ENCODE results near the gene MRPL27.

The MRPL27 gene

GRCh38 chr17:50382931-50383330 lies 9.9 kb upstream of the MRPL27 start:
- DNase-seq = no peak

- no peak for DNase-seq
Measured at GRCh38 chr17:50381920-50382319, 8.9 kb upstream of the MRPL27 start.

GRCh38 chr17:50381260-50381815 lies 8.4 kb upstream of the MRPL27 start:
- no peak for DNase-seq

- no peak for DNase-seq
Measured at GRCh38 chr17:50380369-50381259, 7.6 kb upstream of the MRPL27 start.

- no peak for DNase-seq
Measured at GRCh38 chr17:50379351-50380132, 6.6 kb upstream of the MRPL27 start.

DNA sequence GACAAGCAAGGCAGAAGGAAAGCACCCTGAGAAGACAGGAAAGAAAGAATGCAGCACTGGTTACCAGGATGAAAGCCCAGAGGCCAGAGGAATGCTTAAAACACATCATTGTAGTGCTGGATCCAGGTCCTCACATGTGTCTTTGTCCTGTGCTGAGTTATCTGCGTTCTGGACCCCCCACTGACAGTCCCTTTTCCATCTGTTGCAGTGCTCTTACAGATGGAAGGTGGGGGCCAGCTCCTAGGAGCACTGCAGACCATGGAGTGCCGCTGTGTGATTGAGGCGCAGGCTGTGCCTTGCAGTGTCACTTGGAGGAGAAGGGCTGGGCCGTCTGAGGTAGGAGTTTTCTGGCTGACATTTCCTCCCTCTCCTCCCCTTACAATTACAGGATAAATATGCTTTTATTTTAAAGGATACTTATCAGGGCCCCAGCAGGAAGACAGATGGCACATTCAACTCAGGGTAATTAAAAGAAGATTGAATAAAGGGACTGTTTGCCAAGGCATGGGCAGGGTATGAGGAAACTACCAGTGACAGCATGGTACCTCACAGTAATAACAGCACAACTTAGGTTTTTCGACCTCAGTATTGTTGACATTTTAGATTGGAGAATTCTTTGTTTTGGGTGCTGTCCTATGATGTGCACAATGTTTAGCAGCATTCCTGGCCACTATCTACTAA lies 3.0 kb upstream of the MRPL27 start:
- DNase-seq = no peak

- no peak for DNase-seq
Measured at GRCh38 chr17:50373705-50374104, 721 bp upstream of the MRPL27 start.

DNA sequence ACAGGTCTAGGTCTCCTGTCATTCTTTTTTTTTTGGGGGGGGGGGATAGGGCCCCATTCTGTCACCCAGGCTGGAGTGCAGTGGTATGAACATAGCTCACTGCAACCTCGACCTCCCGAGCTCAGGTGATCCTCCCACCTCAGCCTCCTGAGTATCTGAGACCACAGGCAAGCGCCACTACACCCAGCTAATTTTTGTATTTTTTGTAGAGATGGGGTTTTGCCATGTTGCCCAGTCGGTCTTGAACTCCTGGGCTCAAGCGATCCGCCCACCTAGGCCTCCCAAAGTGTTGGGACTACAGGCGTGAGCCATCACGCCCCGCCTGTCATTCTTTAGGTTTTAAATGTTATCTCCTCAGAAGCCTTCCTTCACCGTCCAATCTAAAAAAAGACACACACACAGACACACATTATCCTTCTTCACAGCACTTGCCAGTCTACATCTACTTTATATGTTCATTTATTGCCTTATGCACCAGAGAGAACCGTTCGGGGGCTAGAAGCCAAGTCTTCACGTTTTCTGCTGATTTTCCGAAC lies 694 bp downstream of the MRPL27 start:
- DNase-seq = no peak

DNA sequence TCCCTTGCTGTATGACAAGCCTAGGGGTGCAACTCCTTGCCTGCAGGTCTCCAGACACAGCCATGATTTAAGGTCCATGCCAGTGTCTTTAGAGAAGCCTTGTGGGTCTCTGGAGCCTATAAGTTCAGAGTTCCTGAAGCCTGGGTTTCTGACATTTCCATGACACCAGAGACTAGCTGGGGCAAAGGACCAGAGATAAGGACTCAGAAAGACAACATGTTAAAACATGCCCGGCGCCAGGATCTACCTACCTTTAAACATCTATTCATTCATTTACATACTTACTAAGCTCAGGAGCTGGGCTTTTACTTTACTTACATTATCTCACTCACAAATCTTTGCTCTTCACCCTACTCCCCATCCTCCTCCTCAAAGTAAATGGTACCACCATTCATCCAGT lies 1.5 kb downstream of the MRPL27 start:
- no peak for DNase-seq

GRCh38 chr17:50370052-50370451 lies 2.9 kb downstream of the MRPL27 start:
- no peak for DNase-seq

DNA sequence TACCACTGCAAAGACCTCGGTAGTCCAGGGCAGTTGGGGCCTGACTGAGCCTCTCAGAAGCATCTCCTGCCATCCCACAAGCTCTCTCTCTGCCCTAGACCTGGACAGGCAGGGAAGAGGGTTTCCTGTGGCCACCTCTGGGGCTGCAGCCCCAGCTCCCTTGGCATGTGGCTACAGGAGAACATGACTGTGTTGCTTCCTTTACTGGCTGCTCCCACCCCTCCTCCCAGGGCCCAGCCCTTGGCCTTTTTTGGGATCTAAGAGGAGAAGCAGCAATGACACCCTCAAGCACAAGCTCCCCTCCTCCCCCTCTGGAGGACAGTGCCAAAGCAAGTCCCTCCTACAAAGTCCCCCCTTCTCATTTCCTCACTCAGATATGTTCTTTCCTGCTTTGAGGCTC lies 5.6 kb downstream of the MRPL27 start:
- no peak for DNase-seq

GRCh38 chr17:50365649-50366393 lies 7.2 kb downstream of the MRPL27 start:
- DNase-seq = no peak

DNA sequence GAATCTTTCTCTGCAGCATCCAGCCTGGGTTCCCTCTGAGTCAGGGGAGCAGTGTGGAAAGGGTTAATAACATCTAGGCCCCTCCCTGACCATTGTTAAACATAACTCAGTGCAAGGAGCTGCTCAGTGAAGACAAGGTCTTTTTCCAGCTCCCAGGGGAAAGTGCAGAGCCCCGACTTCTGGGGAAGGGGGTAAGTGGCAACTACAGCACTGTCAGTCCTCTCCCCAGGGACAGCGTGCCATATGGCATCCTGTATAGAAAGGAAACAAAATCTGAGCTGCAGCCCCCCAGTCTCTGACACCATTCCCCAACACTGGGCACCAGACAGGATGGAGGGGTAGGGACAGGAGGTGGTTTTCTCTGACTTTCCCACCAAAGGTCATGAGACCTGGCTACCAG lies 7.8 kb downstream of the MRPL27 start:
- no peak for DNase-seq

DNA sequence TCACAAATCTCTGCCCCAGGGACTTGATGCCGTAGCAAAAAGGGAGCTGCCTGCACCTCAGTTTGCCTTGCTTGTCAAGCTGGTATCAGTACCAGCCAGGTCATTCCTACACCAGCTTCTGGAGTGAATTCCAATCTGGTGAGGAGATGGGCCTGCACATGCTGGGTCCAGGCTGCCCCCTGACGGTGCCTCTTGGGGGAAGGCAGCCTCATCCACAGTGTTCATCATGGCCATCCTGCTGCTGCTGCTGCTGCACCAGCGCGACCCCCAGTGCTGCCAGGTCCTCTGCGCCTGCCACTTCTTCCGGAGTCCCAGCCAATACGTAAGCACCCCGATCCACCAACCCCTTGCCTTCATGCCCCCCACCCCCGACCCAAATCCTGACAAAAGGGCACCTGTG lies 8.3 kb downstream of the MRPL27 start:
- DNase-seq = no peak

DNA sequence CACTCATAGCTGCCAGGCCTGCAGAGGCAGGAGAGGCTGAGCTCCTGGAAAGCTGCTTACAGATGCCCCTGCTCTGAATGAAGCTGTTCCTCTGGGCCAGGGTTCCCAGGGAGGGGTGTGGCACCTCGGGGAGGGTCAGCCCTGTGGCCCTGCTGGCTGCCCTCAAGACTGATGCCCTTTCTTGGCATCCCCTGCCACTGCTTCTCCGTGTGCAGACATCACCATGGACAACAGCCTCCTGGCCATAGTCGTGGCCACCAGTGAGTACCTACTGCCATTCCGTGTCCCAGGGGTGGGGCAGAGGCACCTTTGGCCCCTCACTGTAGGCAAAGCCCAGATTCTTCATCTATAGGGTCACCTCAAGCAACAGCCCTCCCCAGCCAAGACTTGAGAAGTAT lies 8.9 kb downstream of the MRPL27 start:
- DNase-seq = no peak

- DNase-seq = no peak
Measured at GRCh38 chr17:50363217-50364060, 9.5 kb downstream of the MRPL27 start.

- peak; percentile 51 for DNase-seq
Measured at GRCh38 chr17:50362661-50363060, 10.3 kb downstream of the MRPL27 start.

DNA sequence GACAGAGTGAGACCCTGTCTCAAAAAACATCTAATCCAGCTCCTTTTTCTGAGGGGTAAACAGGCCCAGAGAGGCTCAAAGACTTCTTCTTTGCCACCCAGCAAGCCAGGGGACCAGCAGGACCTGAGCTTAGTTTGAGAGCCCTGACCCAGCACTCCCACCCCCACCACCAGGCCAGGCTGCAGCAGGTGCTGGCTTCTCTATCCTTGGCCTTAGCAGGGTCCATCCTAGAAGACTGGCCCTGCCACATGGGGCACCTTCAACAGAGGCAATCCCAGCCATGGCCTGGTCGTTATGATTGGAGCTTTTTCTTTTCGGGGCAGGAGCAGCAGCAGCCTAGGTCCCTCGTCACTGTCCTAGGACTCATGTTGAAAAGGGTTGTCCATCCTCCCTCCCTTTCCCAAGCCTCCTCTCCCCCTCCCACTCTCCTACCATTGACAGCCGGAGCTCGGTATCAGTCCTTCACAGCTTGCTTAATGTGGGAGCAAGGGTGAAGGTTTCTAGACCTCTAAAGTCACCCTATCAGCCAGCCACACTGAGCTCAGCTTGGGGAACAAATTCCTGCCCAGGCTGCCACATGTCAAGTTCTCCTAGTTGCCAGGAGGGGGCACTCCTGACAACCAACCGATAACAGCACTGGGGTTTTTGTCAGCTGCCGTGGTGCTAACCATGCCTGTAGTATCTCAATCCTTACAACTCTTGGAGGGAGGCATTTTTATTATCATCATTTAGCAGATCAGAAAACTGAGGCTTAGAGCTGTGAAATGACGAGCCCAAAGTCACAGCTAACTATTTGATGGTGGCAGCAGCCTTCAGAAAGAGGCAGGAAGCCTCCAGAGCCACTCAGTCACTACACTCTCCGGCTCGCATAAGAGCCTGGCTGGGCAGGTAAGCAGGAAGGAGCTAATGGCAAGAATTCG lies 11.2 kb downstream of the MRPL27 start:
- peak; percentile 73 for DNase-seq

DNA sequence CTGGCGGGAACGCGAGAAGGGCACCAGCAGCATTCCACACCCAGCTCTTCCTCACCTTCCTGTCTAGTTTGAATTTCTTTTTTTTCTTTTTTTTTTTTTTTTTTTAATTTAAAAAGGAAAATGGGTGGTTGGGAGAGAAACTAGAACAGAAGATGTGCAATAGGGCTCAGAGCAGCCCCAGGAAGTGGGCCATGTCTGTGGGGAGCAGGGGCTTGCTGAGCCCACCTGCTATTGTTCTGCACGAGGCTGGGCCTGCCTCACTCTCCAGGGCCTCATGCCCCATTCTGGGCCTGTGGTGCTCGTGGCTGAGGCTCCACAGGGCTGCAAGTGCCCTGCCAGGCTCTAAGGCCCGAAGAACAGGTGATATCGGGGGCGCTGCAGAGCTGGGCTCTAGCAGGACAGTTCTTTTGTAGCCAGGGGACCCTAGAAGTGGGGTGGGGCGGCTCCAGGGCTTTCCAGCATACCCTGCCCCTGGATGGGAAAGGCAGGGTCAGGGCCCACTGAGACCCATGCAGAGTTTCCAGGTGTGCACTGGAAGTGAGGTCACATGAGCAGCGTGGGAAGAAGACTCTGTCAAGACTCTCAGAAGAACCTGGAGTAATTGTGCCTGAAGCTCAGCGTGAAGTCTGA lies 12.4 kb downstream of the MRPL27 start:
- peak; percentile 44 for DNase-seq

Data from activated CD8-positive, alpha-beta memory T cell treated with anti-CD3 and anti-CD28 coated beads, Interleukin-2, amount 50 U/mL, for 48 hours (primary cell).